PFSK-1 (cell line): Measurements from ENCODE around the gene MTMR10.

ENCODE experiments used
- FOXP2 ChIP-seq: optimal IDR thresholded peaks from 2 replicates; pipeline ENCODE3; 2011; ENCODE audit warnings: borderline replicate concordance, control low read depth, inconsistent platforms; ENCODE audit not compliant: insufficient read depth; ENCODE audit errors: extremely low read length, extremely low read depth
- POLR2AphosphoS5 ChIP-seq: IDR thresholded peaks from 2 replicates; pipeline ENCODE4 v1.6.1; 2012; ENCODE audit warnings: low read depth, mild to moderate bottlenecking, control low read depth, low read length, moderate library complexity
- SIN3A ChIP-seq: IDR thresholded peaks from 2 replicates; pipeline ENCODE4 v1.6.1; 2012; ENCODE audit warnings: mild to moderate bottlenecking, low read length, moderate library complexity, borderline replicate concordance; ENCODE audit not compliant: insufficient read depth
- TAF1 ChIP-seq: IDR thresholded peaks from 2 replicates; pipeline ENCODE4 v1.6.1; 2012; ENCODE audit warnings: low read length, control low read depth, borderline replicate concordance; ENCODE audit not compliant: insufficient read depth
- TF ChIP-seq, protein P1 (sequence below), 2 experiments: IDR thresholded peaks; 2 replicates each; pipeline versions ENCODE4 v1.6.1 to v1.8.0; 2011 to 2012; ENCODE audit warnings: low read depth in 2 of 2, low read length in 2 of 2, control low read depth in 1 of 2, inconsistent platforms in 1 of 2, mild to moderate bottlenecking in 1 of 2, moderate library complexity in 1 of 2; ENCODE audit not compliant: insufficient read depth in 1 of 2

DNA sequence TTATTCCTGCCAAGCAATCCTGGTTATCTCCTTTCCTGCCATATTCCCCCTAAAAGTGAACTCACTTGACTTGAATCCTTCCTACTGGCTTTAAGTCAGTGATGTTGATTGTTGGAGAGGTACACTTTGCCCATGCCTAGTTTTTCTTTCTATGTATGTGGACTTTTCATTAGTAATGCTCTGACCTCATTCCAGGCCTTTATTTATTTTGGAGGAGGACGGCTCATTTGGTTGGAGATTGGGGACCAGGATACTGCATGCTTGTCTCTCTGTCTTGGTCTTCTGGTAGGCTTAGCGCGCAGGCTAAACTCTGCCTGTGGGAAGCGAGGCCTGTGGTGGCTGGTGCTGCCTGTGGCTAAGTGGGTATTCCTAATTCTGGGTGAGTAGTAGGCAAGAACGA is 29.1 kb upstream of the MTMR10 start:
- TF ChIP-seq POLR2AphosphoS5 (no peak), TAF1 (no peak), SIN3A (no peak), FOXP2 (no peak)
- TF ChIP-seq, protein P1, sequence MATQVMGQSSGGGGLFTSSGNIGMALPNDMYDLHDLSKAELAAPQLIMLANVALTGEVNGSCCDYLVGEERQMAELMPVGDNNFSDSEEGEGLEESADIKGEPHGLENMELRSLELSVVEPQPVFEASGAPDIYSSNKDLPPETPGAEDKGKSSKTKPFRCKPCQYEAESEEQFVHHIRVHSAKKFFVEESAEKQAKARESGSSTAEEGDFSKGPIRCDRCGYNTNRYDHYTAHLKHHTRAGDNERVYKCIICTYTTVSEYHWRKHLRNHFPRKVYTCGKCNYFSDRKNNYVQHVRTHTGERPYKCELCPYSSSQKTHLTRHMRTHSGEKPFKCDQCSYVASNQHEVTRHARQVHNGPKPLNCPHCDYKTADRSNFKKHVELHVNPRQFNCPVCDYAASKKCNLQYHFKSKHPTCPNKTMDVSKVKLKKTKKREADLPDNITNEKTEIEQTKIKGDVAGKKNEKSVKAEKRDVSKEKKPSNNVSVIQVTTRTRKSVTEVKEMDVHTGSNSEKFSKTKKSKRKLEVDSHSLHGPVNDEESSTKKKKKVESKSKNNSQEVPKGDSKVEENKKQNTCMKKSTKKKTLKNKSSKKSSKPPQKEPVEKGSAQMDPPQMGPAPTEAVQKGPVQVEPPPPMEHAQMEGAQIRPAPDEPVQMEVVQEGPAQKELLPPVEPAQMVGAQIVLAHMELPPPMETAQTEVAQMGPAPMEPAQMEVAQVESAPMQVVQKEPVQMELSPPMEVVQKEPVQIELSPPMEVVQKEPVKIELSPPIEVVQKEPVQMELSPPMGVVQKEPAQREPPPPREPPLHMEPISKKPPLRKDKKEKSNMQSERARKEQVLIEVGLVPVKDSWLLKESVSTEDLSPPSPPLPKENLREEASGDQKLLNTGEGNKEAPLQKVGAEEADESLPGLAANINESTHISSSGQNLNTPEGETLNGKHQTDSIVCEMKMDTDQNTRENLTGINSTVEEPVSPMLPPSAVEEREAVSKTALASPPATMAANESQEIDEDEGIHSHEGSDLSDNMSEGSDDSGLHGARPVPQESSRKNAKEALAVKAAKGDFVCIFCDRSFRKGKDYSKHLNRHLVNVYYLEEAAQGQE (IDR thresholded peaks at IDR 0.05; ENCODE audit: insufficient read depth in 1 of 2, low read depth in 2 of 2, low read length in 2 of 2): no peak
